GM12801 (cell line): ENCODE measurements around the gene IQSEC1.
A peak's percentile ranks its signal among the peaks of the same experiment; 100 is the strongest.

Source experiments
- TF ChIP-seq, protein P1 (sequence below): IDR thresholded peaks from one replicate; pipeline ENCODE4 v1.5.1; 2011; ENCODE audit warnings: control low read depth; ENCODE audit not compliant: insufficient read length; ENCODE audit errors: extremely low read depth

Gene IQSEC1

DNA sequence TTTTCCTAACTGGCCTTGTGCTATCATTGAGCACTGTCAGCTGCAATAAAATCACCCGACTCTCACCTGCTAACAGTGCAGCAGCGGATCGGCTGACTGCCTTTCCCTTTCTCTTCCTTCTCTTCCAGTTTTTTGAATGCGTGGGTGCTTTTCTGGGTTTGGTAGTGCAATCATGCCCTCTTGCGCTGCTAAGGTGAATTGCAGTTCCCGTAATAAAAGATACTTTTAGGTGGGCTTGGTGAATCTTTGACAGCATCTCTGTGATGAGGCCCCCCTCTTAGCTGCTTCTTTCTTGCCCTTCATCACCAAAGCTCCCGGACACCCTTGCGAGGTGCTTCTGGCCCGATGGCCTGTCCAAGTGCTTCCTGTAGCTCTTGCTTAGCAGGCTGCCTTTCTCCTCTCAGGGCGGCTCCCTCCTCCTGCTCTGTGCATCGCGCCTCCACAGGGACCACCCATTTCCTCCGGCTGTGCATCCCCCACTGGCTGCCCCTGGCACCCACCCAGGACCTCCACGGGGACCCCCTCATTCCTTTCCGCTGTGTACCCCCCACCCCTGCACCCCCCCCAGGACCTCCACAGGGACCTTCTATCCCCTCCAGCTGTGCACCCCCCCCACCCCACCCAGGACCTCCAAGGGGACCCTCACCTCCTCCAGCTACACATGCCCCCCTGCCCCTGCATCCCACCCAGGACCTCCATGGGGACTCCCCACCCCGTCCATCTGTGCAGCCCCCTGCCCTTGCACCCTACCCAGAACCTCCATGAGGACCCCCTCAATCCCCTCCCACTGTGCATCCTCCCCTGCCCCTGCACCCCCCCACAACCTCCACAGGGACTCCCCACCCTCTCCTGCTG is 181.0 kb downstream of the IQSEC1 start:
- TF ChIP-seq, protein P1, sequence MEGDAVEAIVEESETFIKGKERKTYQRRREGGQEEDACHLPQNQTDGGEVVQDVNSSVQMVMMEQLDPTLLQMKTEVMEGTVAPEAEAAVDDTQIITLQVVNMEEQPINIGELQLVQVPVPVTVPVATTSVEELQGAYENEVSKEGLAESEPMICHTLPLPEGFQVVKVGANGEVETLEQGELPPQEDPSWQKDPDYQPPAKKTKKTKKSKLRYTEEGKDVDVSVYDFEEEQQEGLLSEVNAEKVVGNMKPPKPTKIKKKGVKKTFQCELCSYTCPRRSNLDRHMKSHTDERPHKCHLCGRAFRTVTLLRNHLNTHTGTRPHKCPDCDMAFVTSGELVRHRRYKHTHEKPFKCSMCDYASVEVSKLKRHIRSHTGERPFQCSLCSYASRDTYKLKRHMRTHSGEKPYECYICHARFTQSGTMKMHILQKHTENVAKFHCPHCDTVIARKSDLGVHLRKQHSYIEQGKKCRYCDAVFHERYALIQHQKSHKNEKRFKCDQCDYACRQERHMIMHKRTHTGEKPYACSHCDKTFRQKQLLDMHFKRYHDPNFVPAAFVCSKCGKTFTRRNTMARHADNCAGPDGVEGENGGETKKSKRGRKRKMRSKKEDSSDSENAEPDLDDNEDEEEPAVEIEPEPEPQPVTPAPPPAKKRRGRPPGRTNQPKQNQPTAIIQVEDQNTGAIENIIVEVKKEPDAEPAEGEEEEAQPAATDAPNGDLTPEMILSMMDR, result peak; percentile 3

DNA sequence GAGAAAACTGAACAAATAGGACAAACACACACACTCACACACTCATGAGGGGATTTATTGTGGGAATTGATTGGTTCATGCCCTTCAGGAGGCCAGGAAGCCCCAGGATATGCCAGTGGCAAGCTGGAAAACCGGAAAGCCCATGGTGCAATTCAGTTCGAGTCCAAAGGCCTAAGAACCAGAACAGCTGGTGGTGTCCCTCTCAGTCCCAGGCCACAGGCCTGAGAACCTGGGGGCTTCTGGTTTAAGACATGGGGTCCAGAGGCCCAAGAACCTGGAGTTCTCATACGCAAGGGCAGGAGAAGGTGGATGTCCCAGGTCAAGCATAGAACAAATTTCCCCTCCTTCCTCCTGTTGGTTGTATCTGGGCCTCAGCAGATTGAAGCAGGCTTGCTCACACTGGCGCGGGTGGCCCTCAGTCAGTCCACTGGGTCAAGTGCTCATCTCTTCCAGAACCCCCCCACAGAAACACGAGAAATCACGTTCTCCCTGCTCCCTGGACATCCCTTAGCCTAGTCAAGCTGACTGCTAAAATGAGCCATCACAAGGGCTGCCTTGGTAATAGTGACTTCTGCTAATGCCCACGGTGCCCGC is 181.7 kb downstream of the IQSEC1 start:
- TF ChIP-seq, protein P1, result no peak

DNA sequence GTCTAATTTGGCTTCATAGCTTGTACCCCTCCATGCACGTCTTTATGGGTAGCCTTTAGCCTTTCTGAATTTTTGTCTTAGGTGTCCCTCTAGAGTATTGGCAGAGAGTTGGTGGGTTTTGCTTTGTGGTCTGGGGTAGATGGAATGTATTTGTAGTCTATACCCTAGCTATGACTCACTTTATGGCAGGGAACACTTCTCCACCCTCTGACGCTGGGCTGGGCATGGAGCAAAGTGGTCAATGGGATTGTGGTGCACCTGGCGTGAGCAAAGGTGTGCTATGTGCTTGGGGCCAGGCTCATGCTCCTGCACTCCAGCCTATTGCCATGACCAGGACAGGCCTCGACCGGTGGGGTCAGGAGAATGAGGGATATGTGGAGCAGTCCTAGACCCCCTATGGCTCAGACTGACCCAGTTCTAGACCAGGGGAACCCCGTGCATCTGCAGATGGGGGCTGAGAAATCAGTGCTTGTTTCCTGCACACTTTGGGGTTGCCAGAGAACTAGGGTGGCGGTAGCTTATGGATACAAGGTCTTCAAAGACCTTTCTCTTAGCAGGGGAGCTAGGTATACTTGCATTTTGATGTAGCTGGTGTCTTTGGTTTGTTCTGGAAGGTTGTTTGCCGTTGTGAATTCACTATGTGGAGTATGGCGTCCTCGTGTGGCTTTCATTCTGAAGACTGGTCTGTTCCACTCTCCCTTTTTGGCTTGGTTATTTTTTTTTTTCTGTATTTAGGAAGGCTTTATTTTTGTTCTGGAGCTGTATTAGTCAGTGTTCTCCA is 182.4 kb downstream of the IQSEC1 start:
- TF ChIP-seq, protein P1, result no peak

DNA sequence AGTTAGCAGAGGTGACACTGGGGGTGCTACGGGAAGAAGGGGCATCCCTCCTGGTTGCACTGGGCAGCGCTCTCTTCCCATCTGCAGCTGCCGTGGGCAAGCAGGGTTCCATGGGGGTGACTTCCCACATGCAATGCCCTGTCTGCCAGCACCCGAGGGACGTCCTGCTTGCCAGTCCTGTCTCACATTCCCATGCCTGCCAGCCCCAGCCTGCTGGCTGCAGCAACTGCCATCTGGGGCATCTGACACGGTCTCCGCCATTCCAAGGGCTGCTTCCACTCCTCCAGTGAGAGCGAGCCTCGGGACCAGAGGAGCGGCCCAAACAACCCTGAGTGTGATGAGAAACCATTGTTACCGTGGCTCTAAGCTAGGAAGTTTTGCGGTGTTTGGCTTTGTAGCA is 186.5 kb downstream of the IQSEC1 start:
- TF ChIP-seq, protein P1, result no peak

DNA sequence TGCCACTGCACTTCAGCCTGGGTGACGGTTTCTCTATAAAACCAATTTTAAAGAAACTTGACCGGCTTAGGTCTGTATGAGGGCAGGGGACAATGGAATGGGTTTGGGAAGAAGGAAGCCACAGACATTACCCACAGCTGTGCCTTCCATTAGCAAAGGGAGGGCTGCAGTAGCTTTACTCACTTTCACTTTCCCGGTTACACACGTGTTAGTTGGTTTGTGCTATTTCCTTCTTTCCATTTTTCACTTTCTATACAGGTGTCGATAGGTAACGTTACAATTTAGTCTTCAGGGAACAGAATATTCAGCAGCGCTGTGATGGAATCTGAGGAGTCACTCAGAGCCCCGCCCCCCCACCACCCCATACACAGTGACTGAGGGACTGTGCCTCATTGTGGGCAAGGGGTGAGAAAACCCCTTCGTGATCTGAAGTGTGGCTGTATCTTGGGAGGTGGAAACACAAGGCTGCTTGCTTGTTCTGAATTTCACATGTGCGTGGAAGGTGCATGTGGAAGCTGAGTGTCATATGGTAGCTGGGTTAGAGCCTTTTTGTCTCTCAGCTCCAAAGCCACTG is 187.0 kb downstream of the IQSEC1 start:
- TF ChIP-seq, protein P1, result no peak

DNA sequence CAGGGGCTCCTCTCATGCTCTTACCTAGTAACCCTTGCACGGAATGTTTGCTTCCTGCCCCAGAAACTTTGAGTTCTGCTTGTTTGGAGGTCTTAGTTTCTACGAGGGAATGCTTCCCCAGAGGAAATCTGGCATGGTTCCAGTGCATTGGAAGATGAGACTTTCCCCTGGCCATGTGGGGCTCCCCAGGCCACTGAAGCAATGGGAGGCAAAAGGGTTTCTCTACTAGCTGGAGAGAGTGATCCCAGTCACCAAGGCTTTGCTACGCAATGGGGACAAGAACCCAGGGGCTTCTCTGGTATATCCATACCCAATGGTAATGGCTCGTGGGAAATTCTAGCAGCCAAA is 187.7 kb downstream of the IQSEC1 start:
- TF ChIP-seq, protein P1, result no peak
